Epithelial cell of esophagus (primary cell): ENCODE measurements around the gene SUN3.

Source experiments
- DNase-seq: peaks from one replicate; pipeline ENCODE4 v3.0.0; 2010; ENCODE audit warnings: low read depth
- H3K4me3 ChIP-seq: 2 replicates; pipeline ENCODE4 v1.5.1; 2011; ENCODE audit warnings: mild to moderate bottlenecking, low read length, control low read depth
- CTCF ChIP-seq: IDR thresholded peaks from 2 replicates; pipeline ENCODE4 v1.5.1; 2011; ENCODE audit warnings: low read depth, mild to moderate bottlenecking, low read length, control low read depth, inconsistent platforms; ENCODE audit not compliant: insufficient read depth; ENCODE audit errors: missing control alignments

SUN3 gene

GRCh38 chr7:47940088-47941013, 88.6 kb downstream of the SUN3 start:
- DNase-seq, result no peak
- no peak for TF ChIP-seq CTCF
- H3K4me3 ChIP-seq, result no peak overlapping the region

GRCh38 chr7:47939425-47940036, 89.4 kb downstream of the SUN3 start:
- no peak for TF ChIP-seq CTCF
- DNase-seq, result no peak
- no peak overlapping the region for H3K4me3 ChIP-seq

- DNase-seq, result no peak
- TF ChIP-seq CTCF, result no peak
- H3K4me3 ChIP-seq, result no peak overlapping the region
Observed at GRCh38 chr7:47938574-47939165, 90.2 kb downstream of the SUN3 start.

- no peak for DNase-seq
- H3K4me3 ChIP-seq, result no peak overlapping the region
- no peak for TF ChIP-seq CTCF
Observed at GRCh38 chr7:47937711-47938573, 91.0 kb downstream of the SUN3 start.
